Measurements from ENCODE around the gene FOXJ2.
"Not testable (repeated sequence)": the region's sequence is repeated elsewhere in the genome, so short reads cannot be mapped to it uniquely, and the experiment has no call there.

The FOXJ2 gene

GRCh38 chr12:8071820-8072219 is 39.3 kb downstream of the FOXJ2 start:
- DNase-seq: not testable (repeated sequence)

GRCh38 chr12:8075935-8076334 is 43.4 kb downstream of the FOXJ2 start:
- DNase-seq: no peak

GRCh38 chr12:8076366-8076765 is 43.9 kb downstream of the FOXJ2 start:
- DNase-seq: no peak

- DNase-seq: no peak
These were observed 44.7 kb downstream of the FOXJ2 start for GRCh38 chr12:8077207-8077606.

- DNase-seq: peak; percentile 42
These were observed 45.9 kb downstream of the FOXJ2 start for GRCh38 chr12:8078398-8078797.

- no peak for DNase-seq
These were observed 46.4 kb downstream of the FOXJ2 start for GRCh38 chr12:8078916-8079315.

- DNase-seq: no peak
These were observed 47.6 kb downstream of the FOXJ2 start for GRCh38 chr12:8080120-8080519.

GRCh38 chr12:8081251-8081920 is 48.9 kb downstream of the FOXJ2 start:
- no peak for DNase-seq

- DNase-seq: no peak
These were observed 50.2 kb downstream of the FOXJ2 start for GRCh38 chr12:8082808-8083100.

- DNase-seq: not testable (repeated sequence)
These were observed 51.8 kb downstream of the FOXJ2 start for GRCh38 chr12:8084351-8084750.

- no peak for DNase-seq
These were observed 55.1 kb downstream of the FOXJ2 start for GRCh38 chr12:8087666-8088065.

- no peak for DNase-seq
These were observed 56.1 kb downstream of the FOXJ2 start for GRCh38 chr12:8088574-8088973.

- not testable (repeated sequence) for DNase-seq
These were observed 56.8 kb downstream of the FOXJ2 start for GRCh38 chr12:8089277-8089676.

GRCh38 chr12:8089716-8090115 is 57.2 kb downstream of the FOXJ2 start:
- no peak for DNase-seq

- DNase-seq: no peak
These were observed 60.8 kb downstream of the FOXJ2 start for GRCh38 chr12:8093291-8093690.

GRCh38 chr12:8096281-8096915 is 63.9 kb downstream of the FOXJ2 start:
- no peak for DNase-seq

GRCh38 chr12:8099235-8099634 is 66.7 kb downstream of the FOXJ2 start:
- no peak for DNase-seq

Measured in left hindlimb (tissue), 1 donor.